K562 (cell line): Measurements from ENCODE around the gene PLEKHA8. TPM values are rescaled to one million over a fixed set of nuclear protein-coding genes. Genes with fewer than 3 reads are reported as not detected.

ENCODE experiments used
- ATAC-seq: fragments of 200-7000 bp; cut with Tn5 transposase; 3 replicates; pipeline ENCODE4 v1.9.1; 2020; ENCODE audit warnings: moderate library complexity
- BruUV-seq: library from RNA; stranded (reverse); fragments of 400-500 nt; replicated peaks from 2 replicates; lab custom pipeline; 2021; lab: Mats Ljungman, UMichigan
- CTCF ChIA-PET: fragments of 300-600 bp; formaldehyde crosslinking; extraction: SDS; loops from one replicate; lab custom pipeline; 2021; ENCODE audit warnings: low intra/inter-chr PET ratio; lab: Yijun Ruan, JAX
- POLR2A ChIA-PET: fragments of 300-600, 350-650 bp; sonication (Branson Sonifier 250); formaldehyde crosslinking; extraction: SDS; loops from one replicate; lab custom pipeline; 2021; ENCODE audit warnings: antibody characterized with exemption, inconsistent platforms; lab: Yijun Ruan, JAX
- DNase-seq, 4 experiments: peaks; one replicate each; pipeline versions ENCODE4 v3.0.0 to v3.0.0-alpha.2; 2011 to 2018; ENCODE audit warnings: low spot score in 3 of 4, mixed read lengths in 3 of 4; ENCODE audit errors: extremely low read depth in 1 of 4
- FAIRE-seq: peaks from 2 replicates; lab custom pipeline; 2011; peaks lifted over from hg19 to GRCh38; lab: Jason Lieb, UNC
- H2AFZ ChIP-seq: 2 replicates; pipeline ENCODE4 v1.6.0; 2011; ENCODE audit warnings: low read depth, low read length, control low read depth, inconsistent platforms
- H3K27ac ChIP-seq: fragments of 200-600 bp; 3 replicates; pipeline ENCODE4 v1.8.0; 2011; ENCODE audit warnings: low read depth, mild to moderate bottlenecking, control low read depth, inconsistent platforms, low read length, moderate library complexity, mixed read lengths; ENCODE audit errors: extremely low read depth
- H3K27me3 ChIP-seq, 2 experiments: fragments of 300-600 bp in 1 of 2; 2 replicates in 1 of 2; 3 replicates in 1 of 2; pipeline versions ENCODE4 v1.6.0 to v1.8.0; 2011; ENCODE audit warnings: inconsistent platforms in 2 of 2, low read length in 2 of 2, mild to moderate bottlenecking in 1 of 2, mixed read lengths in 1 of 2, moderate library complexity in 1 of 2; ENCODE audit not compliant: control insufficient read depth in 2 of 2, insufficient read depth in 2 of 2
- H3K36me3 ChIP-seq: fragments of 300-600 bp; 3 replicates; pipeline ENCODE4 v1.8.0; 2011; ENCODE audit warnings: mild to moderate bottlenecking, low read length, inconsistent platforms; ENCODE audit not compliant: control insufficient read depth, insufficient read depth
- H3K4me1 ChIP-seq, 2 experiments: fragments of 200-600 bp in 1 of 2; replicated peaks in 1 of 2; 2 replicates in 1 of 2; 3 replicates in 1 of 2; pipeline versions ENCODE4 v1.5.1 to v1.8.0; 2011; ENCODE audit warnings: inconsistent platforms in 2 of 2, low read length in 2 of 2, mild to moderate bottlenecking in 1 of 2, mixed read lengths in 1 of 2, moderate library complexity in 1 of 2; ENCODE audit not compliant: control insufficient read depth in 2 of 2, insufficient read depth in 2 of 2
- H3K4me2 ChIP-seq: 2 replicates; pipeline ENCODE4 v1.6.1; 2011; ENCODE audit warnings: low read length, control low read depth, inconsistent platforms, mixed read lengths; ENCODE audit not compliant: insufficient read depth
- H3K4me3 ChIP-seq: fragments of 200-600 bp; sonication (generic), shearing (Covaris generic); 2 replicates; pipeline ENCODE4 v1.5.1; 2016; ENCODE audit warnings: control low read depth, inconsistent platforms
- H3K79me2 ChIP-seq: fragments of 200-600 bp; 3 replicates; pipeline ENCODE4 v1.8.0; 2011; ENCODE audit warnings: low read length, inconsistent platforms; ENCODE audit not compliant: control insufficient read depth, insufficient read depth
- H3K9ac ChIP-seq, 2 experiments: 2 replicates each; pipeline versions ENCODE4 v1.6.0 to v1.6.1; 2011; ENCODE audit warnings: low read depth in 2 of 2, low read length in 2 of 2, control low read depth in 1 of 2, inconsistent platforms in 1 of 2, mild to moderate bottlenecking in 1 of 2, mixed read lengths in 1 of 2; ENCODE audit not compliant: insufficient read depth in 1 of 2
- H3K9me1 ChIP-seq: one replicate; pipeline ENCODE4 v1.6.0; 2011; ENCODE audit warnings: inconsistent platforms, mild to moderate bottlenecking, low read length, moderate library complexity; ENCODE audit not compliant: control insufficient read depth, insufficient read depth
- H3K9me3 ChIP-seq: replicated peaks from 2 replicates; pipeline ENCODE4 v1.5.1; 2011; ENCODE audit warnings: low read depth, low read length, inconsistent platforms; ENCODE audit not compliant: control insufficient read depth, insufficient read depth
- H4K20me1 ChIP-seq: replicated peaks from 2 replicates; pipeline ENCODE4 v1.6.1; 2011; ENCODE audit warnings: low read length, inconsistent platforms, mixed read lengths; ENCODE audit not compliant: control insufficient read depth, insufficient read depth
- CBX5 ChIP-seq: IDR thresholded peaks from 2 replicates; pipeline ENCODE4 v1.6.1; 2014; ENCODE audit warnings: low read depth, borderline replicate concordance
- EZH2 ChIP-seq: IDR thresholded peaks from 2 replicates; pipeline ENCODE4 v1.6.1; 2012; ENCODE audit warnings: low read depth, mild to moderate bottlenecking, inconsistent platforms, low read length, borderline replicate concordance
- HOXB6 ChIP-seq: fragments of 250-450 bp; sonication (Bioruptor Pico); IDR thresholded peaks from 2 replicates; pipeline ENCODE4 v1.5.1; 2022; ENCODE audit warnings: mild to moderate bottlenecking, borderline replicate concordance
- KLF10 ChIP-seq: fragments of 250-450 bp; sonication (Bioruptor Pico); IDR thresholded peaks from 2 replicates; pipeline ENCODE4 v1.6.1; 2021; ENCODE audit warnings: matching md5 sums
- NCOA1 ChIP-seq: fragments of 450-650 bp; IDR thresholded peaks from 2 replicates; pipeline ENCODE4 v1.6.1; 2016; ENCODE audit warnings: low read depth
- POLR2B ChIP-seq: fragments of 450-650 bp; IDR thresholded peaks from 2 replicates; pipeline ENCODE4 v1.6.1; 2018; ENCODE audit warnings: low read depth; ENCODE audit not compliant: partially characterized antibody
- SMARCE1 ChIP-seq: fragments of 450-650 bp; IDR thresholded peaks from 2 replicates; pipeline ENCODE4 v1.7.1; 2016; ENCODE audit warnings: mild to moderate bottlenecking
- SRSF7 ChIP-seq: fragments of 200-400 bp; formaldehyde crosslinking; optimal IDR thresholded peaks from 2 replicates; pipeline ENCODE3; 2017; ENCODE audit warnings: mild to moderate bottlenecking, low read depth, low read length
- TSC22D4 ChIP-seq: fragments of 450-650 bp; IDR thresholded peaks from 2 replicates; pipeline ENCODE4 v1.6.1; 2016; ENCODE audit warnings: missing genetic modification characterization, missing biosample characterization, control low read depth
- ZNF282 ChIP-seq: sonication (generic); formaldehyde crosslinking; IDR thresholded peaks from 2 replicates; pipeline ENCODE4 v1.8.1; 2023; ENCODE audit warnings: missing genetic modification reagents
- WGBS: fragments of 100-300 bp; shearing (Covaris generic); methylation state at CpG from one replicate; pipeline ENCODE4 v1.1.6; 2016; ENCODE audit warnings: low coverage, mixed read lengths; ENCODE audit not compliant: insufficient coverage; ENCODE audit errors: missing lambda C conversion rate; 5-methylcytosine and 5-hydroxymethylcytosine counted together
- in situ Hi-C: fragments of 300-500 bp; cut with MboI; formaldehyde crosslinking; loops from 4 replicates; pipeline ENCODE4 v1.15.0; 2018; ENCODE audit warnings: inconsistent platforms, mixed read lengths
- intact Hi-C: fragments of 100-400 bp; cut with micrococcal nuclease; formaldehyde crosslinking; loops from 2 replicates; pipeline ENCODE4 v1.14.2; 2022
- polyA plus RNA-seq, 8 experiments: library from polyadenylated mRNA; depleted of rRNA in 4 of 8; stranded (reverse) in 5 of 8; unstranded in 3 of 8; fragments of >200 nt; fragmentation: Nextera tagmentation in 2 of 8; fragmentation: Illumina TruSeq in 1 of 8; extraction: Ambion mirVana in 2 of 8; extraction: Trizol in 1 of 8; gene quantifications; 2 replicates each; pipeline versions ENCODE4 v1.2.1 to v1.2.3, GENCODE V29; 2011 to 2014; ENCODE audit warnings: inconsistent platforms in 1 of 8, missing spikeins in 1 of 8
- total RNA-seq, 7 experiments: library from RNA; depleted of rRNA in 6 of 7; stranded (reverse); fragments of >200 nt in 6 of 7; fragmentation: Illumina TruSeq in 2 of 7; extraction: Trizol in 2 of 7; gene quantifications; 2 replicates each; pipeline versions ENCODE4 v1.2.1 to v1.2.3, GENCODE V29; 2011 to 2021; ENCODE audit warnings: low replicate concordance in 1 of 7
- TF ChIP-seq, protein P1 (sequence below): fragments of 250-450 bp; sonication (Bioruptor Pico); IDR thresholded peaks from 2 replicates; pipeline ENCODE4 v1.8.0; 2021; ENCODE audit warnings: mild to moderate bottlenecking, moderate library complexity
- TF ChIP-seq, protein P2 (sequence below), 2 experiments: fragments of 450-650 bp in 1 of 2; sonication (generic) in 1 of 2; formaldehyde crosslinking in 1 of 2; IDR thresholded peaks in 1 of 2; conservative IDR thresholded peaks in 1 of 2; 2 replicates each; pipeline versions ENCODE4 v1.6.1 to v1.8.1; 2016 to 2023; ENCODE audit warnings: mild to moderate bottlenecking in 2 of 2, moderate library complexity in 2 of 2, inconsistent platforms in 1 of 2, missing genetic modification reagents in 1 of 2

Gene PLEKHA8
- total and polyA plus RNA-seq, 9 of the 15 experiments (the other 6 are each of a cell fraction or from before 2014, with no cell fraction given): 3.2 to 16.3 (median 11.8) TPM

DNA sequence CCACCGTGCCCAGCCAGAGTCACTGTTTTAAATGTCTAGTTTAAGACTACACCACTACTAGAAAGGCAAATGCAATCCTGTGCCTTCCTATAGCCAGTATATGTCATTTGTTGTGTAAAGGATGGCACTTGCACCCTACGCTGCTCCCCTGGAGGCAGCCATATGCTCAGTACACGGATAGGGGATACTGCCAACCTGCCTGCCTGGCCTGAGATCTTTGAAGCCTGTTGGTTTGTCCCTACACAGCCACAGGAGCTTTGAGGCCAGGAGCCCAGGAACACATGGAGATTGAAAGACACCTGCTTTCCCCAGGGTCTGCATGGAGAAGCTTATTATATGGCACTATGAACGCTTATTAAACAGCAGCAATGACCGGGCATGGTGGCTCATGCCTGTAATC lies 36.3 kb upstream of the PLEKHA8 start:
- H3K9me1 ChIP-seq: no peaks in the 10 kb centered on the region
- H3K27ac ChIP-seq: no peak overlapping the region
- H3K4me1 ChIP-seq: peaks cover 0 to 6% of the 10 kb centered on the region in 2 experiments; a peak in 2 of 5 replicates
- H3K9me3 ChIP-seq: peaks cover 5% of the 10 kb centered on the region
- BruUV-seq: no TSS peak
- H2AFZ ChIP-seq: no peak overlapping the region
- ChIA-PET POLR2A (interaction anchor here (0.7 to 1.1 kb wide), 2 partner anchors 15 to 35 kb away, joined by 3 to 4 read pairs; partner anchors contain the start of gene FKBP14), CTCF (no interaction called here)
- H3K79me2 ChIP-seq: no peaks in the 10 kb centered on the region
- no peaks in the 10 kb centered on the region for H4K20me1 ChIP-seq
- WGBS: 30% methylated on average over 5 of the region's 5 CpGs
- in situ Hi-C loops: no loop called here
- H3K9ac ChIP-seq: no peak overlapping the region
- no peak overlapping the region for H3K4me2 ChIP-seq
- intact Hi-C loops: no loop called here
- FAIRE-seq (no peak), DNase-seq (no peak), ATAC-seq (no peak)
- no peak overlapping the region for H3K4me3 ChIP-seq
- no peaks in the 10 kb centered on the region for H3K36me3 ChIP-seq
- TF ChIP-seq EZH2 (no peak), CBX5 (no peak), ZNF282 (no peak), POLR2B (no peak), NCOA1 (no peak), TSC22D4 (no peak), SMARCE1 (no peak), SRSF7 (no peak), KLF10 (no peak), HOXB6 (no peak)
- TF ChIP-seq, protein P1, sequence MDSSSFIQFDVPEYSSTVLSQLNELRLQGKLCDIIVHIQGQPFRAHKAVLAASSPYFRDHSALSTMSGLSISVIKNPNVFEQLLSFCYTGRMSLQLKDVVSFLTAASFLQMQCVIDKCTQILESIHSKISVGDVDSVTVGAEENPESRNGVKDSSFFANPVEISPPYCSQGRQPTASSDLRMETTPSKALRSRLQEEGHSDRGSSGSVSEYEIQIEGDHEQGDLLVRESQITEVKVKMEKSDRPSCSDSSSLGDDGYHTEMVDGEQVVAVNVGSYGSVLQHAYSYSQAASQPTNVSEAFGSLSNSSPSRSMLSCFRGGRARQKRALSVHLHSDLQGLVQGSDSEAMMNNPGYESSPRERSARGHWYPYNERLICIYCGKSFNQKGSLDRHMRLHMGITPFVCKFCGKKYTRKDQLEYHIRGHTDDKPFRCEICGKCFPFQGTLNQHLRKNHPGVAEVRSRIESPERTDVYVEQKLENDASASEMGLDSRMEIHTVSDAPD: no peak
- TF ChIP-seq, protein P2, sequence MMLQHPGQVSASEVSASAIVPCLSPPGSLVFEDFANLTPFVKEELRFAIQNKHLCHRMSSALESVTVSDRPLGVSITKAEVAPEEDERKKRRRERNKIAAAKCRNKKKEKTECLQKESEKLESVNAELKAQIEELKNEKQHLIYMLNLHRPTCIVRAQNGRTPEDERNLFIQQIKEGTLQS (IDR thresholded peaks at IDR 0.05): no peak
- TF ChIP-seq, protein P2 (CRISPR knock-in tag; conservative IDR thresholded peaks at IDR 0.05): no peak
- peaks cover 2 to 8% of the 10 kb centered on the region in 2 experiments; a peak in 2 of 5 replicates for H3K27me3 ChIP-seq
